Mesodermal cell (in vitro differentiated cells): ENCODE results near the gene ADCY5.

Experiments
- H3K27ac ChIP-seq: 2 replicates; pipeline ENCODE4 v1.7.0; 2013; ENCODE audit warnings: mild to moderate bottlenecking, low read depth, low read length, moderate library complexity; ENCODE audit not compliant: severe bottlenecking
- H3K36me3 ChIP-seq: 2 replicates; pipeline ENCODE4 v1.7.1; 2013; ENCODE audit warnings: mild to moderate bottlenecking, low read length, moderate library complexity; ENCODE audit not compliant: control insufficient read depth, insufficient read depth
- H3K4me1 ChIP-seq: one replicate; pipeline ENCODE4 v1.7.1; 2013; ENCODE audit warnings: mild to moderate bottlenecking, low read length; ENCODE audit not compliant: insufficient read depth, control insufficient read depth, poor library complexity, severe bottlenecking
- H3K4me3 ChIP-seq: 2 replicates; pipeline ENCODE4 v1.7.0; 2013; ENCODE audit warnings: low read length, control low read depth, mild to moderate bottlenecking; ENCODE audit not compliant: insufficient read depth, poor library complexity, severe bottlenecking; ENCODE audit errors: extremely low read depth
- H3K9me3 ChIP-seq: 2 replicates; pipeline ENCODE4 v1.7.1; 2013; ENCODE audit warnings: mild to moderate bottlenecking, low read length, moderate library complexity; ENCODE audit not compliant: control insufficient read depth
- WGBS, 2 experiments: methylation state at CpG; one replicate each; pipeline ENCODE4 v1.1.5; 2013; ENCODE audit warnings: missing lambda C conversion rate in 2 of 2; ENCODE audit not compliant: insufficient coverage in 2 of 2; 5-methylcytosine and 5-hydroxymethylcytosine counted together

Gene ADCY5

DNA sequence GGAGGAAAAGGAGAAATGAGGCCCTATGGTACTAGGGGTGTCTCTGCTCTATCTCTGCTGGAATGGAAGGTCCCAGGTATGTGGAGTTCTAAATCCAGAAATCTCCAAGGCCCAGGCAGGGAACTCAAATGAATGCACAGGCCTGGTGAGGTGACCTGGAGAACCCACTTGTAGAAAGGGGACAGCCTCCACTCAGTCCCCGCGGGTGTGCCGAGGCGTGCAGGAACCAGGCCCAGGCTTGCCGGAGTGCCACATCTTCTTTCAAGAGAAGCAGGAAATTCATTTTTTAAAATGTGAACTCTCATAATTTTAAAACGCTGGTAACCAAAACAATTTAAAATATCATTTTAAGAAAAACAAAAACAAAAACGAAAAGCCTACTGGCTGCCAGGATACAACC is 32.2 kb upstream of the ADCY5 start:
- no peak overlapping the region for H3K4me3 ChIP-seq
- no peaks in the 10 kb centered on the region for H3K36me3 ChIP-seq
- H3K9me3 ChIP-seq, result no peaks in the 10 kb centered on the region
- WGBS, 2 experiments, result 95 to 100% methylated on average over 4 to 7 of the region's 7 CpGs
- H3K4me1 ChIP-seq, result no peaks in the 10 kb centered on the region
- no peak overlapping the region for H3K27ac ChIP-seq

DNA sequence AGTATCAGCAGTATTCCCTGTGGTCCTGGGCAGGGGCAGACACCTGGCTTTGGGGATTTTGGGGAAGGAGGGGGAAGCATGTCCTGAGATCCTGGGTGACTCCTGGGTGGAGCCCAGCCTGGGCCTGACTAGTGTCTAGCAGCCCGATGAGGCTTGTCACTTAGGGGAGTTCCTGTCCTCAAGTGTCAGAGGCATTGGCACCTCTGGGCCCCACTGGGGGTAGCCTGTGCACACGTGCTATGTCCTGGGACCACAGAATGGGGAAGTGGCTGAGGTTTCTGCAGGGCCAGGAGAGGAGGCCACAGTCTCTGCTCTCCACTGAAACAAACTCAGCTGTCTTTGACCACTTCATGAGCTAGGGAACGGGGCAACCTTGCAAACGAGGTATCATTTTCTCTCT is 31.5 kb upstream of the ADCY5 start:
- Histone ChIP-seq H3K9me3 (no peaks in the 10 kb centered on the region), H3K4me1 (peaks cover under 1% of the 10 kb centered on the region), H3K27ac (no peak overlapping the region), H3K36me3 (no peaks in the 10 kb centered on the region), H3K4me3 (no peak overlapping the region)
- 84 to 94% methylated on average over 2 to 3 of the region's 4 CpGs for WGBS, 2 experiments

DNA sequence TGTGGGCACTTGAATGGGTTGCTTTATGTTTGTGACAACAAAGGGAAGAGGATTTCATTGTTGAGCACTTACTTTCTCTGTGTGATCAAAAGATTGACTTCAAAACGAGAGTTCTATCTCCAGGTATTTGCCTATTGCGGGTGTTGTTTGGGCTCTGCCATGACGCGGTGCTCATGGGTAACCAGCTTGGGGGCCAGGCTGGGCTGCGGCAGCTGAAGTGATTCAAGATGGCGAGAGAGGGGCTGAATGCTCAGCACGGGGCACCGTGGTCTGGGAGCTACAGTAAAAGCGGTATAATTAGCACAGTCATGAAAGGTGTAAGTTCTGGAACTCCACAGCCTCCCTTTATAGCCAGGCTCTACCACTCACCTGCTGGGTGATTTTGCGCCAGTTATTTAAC is 31.0 kb upstream of the ADCY5 start:
- Histone ChIP-seq H3K4me3 (no peak overlapping the region), H3K36me3 (no peaks in the 10 kb centered on the region), H3K9me3 (no peaks in the 10 kb centered on the region), H3K4me1 (peaks cover 5% of the 10 kb centered on the region), H3K27ac (no peak overlapping the region)
- 93 to 96% methylated on average over 7 to 9 of the region's 10 CpGs for WGBS, 2 experiments

DNA sequence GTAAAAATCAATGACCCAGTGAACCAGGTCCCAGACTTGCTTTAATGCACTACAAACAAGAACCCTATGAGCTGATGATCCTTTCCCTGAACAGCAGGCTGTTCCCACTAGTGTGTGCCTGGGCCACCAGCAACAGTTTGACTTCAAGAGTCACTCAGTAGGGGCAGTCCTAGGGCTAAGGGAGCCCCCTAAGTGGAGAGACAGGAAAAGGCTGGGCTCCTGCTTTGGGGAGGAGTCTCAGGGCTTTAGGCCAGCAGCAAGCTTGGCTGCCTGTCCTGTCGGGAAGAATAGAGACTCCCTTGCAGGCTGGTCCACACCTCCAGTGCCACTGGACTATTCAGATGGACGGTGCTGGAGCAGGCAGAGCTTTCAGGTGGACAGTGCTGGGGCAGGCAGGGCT is 29.4 kb upstream of the ADCY5 start:
- H3K9me3 ChIP-seq, result no peaks in the 10 kb centered on the region
- H3K36me3 ChIP-seq, result no peaks in the 10 kb centered on the region
- no peak overlapping the region for H3K27ac ChIP-seq
- no peak overlapping the region for H3K4me3 ChIP-seq
- WGBS, 2 experiments, result 38 to 50% methylated on average over 2 of the region's 2 CpGs
- peaks cover 5% of the 10 kb centered on the region for H3K4me1 ChIP-seq

DNA sequence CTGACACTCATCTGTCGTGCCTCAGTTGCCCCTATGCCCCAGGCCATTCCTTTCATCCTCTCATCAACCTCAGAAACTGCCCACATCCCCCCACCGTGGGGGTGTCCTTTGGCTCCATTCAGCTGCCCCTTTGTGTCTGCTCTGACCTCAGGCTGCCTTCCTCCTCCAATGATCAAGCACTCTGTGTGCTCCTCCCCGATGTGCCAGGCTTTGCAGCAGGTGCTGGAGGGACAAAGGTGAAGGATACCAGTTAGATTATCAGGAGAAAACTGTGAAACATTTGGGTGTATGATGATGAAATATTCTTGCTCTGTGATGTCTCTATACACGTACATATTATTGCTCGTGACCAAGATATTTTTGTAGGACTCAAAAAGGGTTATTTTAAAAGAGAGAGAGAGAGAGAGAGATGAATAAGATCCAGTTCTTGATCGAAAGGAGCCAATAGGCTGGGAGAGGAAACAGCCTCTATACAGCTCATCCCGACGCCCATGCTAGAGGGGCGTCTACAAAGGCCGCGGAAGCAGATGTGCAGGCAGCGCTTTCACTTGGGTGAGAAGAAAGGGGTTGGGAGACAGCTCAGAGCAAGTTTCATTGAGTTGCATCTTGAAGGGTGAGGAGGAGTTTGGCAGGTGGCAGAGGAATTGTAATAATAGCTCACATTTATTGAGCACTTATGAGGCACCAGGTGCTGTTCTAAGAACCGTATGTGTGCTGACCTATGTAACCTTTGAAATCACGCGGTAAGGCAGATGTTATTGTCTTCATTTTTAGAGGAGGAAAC is 28.3 kb upstream of the ADCY5 start:
- no peak overlapping the region for H3K27ac ChIP-seq
- WGBS, 2 experiments, result 83 to 91% methylated on average over 11 to 14 of the region's 15 CpGs
- no peaks in the 10 kb centered on the region for H3K36me3 ChIP-seq
- H3K4me3 ChIP-seq, result no peak overlapping the region
- H3K4me1 ChIP-seq, result peaks cover 5% of the 10 kb centered on the region
- no peaks in the 10 kb centered on the region for H3K9me3 ChIP-seq

DNA sequence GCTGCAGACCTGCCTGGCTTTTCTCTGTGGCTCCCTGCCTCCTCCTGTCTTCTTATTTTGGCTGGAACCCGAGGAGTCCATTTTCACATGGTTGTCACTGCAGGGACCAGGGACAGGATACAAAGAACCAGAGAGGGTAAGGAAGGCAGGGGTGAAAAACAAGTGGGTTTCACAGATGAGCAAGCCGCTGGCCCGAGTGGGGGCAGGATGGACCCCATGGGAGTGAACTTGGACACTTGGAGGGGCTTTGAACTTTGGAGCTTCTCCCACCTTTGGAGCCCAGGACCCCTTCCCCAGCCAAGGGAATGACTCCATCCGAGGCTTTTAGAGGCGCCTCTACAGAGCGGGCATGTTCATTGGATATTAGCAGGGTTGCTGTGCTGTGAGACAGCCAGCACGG is 26.9 kb upstream of the ADCY5 start:
- Histone ChIP-seq H3K27ac (no peak overlapping the region), H3K36me3 (no peaks in the 10 kb centered on the region), H3K4me1 (peaks cover 5% of the 10 kb centered on the region), H3K9me3 (no peaks in the 10 kb centered on the region), H3K4me3 (no peak overlapping the region)
- WGBS, 2 experiments, result 88 to 95% methylated on average over 2 of the region's 7 CpGs

DNA sequence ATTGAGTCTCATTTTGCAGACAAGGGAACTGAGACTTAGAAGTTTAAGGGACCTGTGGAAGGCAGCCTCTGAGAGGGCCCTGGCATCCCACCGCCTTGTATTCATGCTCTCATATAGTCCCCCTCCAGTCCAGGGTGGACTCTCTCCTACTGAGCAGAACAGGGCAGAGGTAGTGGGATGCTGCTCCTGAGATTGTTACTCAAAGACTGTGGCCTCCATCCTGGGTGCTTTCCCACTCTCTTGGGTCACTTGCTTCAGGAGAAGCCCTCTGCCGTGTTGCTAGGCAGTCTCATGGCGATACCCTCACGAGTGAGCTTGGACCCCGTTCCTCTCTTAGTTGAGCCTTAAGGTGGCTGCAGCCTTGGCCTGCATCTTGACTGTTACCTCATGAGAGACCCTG is 22.2 kb upstream of the ADCY5 start:
- Histone ChIP-seq H3K9me3 (no peaks in the 10 kb centered on the region), H3K4me1 (peaks cover 5% of the 10 kb centered on the region), H3K4me3 (no peak overlapping the region), H3K27ac (no peak overlapping the region), H3K36me3 (no peaks in the 10 kb centered on the region)
- 89 to 94% methylated on average over 5 of the region's 5 CpGs for WGBS, 2 experiments

DNA sequence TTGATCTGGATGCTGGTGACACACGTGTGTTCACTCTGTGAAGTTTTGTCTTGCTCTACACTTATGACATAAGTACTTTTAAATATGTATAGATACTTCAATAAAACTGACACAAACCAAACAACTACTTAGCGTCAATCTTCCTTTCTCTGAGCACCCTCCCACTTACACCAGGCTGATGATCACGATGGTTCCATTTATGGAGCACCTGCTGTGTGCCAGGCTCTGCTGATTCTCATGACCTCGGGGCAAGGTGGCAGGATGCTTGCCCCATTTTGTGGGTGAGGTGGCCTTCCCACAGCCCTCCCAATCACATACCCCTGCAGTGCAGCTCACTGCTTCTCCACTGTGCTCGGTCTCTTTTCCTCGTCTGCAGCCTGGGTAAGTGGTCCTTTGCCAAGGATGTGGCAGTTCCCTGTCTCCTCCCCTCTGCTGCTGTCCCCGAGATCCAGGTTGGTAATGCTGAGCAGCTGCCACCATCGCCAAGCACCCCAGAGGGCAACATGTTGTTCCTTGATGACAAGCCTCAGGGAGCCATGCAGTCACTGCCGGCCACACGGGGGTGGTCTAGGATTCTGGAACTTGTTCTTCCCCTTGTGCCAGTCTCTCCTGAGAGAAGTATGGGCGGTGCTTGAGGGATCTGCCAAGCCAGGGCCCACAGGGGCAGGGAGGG is 20.6 kb upstream of the ADCY5 start:
- H3K4me1 ChIP-seq, result no peaks in the 10 kb centered on the region
- no peaks in the 10 kb centered on the region for H3K9me3 ChIP-seq
- no peaks in the 10 kb centered on the region for H3K36me3 ChIP-seq
- no peak overlapping the region for H3K27ac ChIP-seq
- H3K4me3 ChIP-seq, result no peak overlapping the region
- 77 to 84% methylated on average over 6 to 10 of the region's 11 CpGs for WGBS, 2 experiments

DNA sequence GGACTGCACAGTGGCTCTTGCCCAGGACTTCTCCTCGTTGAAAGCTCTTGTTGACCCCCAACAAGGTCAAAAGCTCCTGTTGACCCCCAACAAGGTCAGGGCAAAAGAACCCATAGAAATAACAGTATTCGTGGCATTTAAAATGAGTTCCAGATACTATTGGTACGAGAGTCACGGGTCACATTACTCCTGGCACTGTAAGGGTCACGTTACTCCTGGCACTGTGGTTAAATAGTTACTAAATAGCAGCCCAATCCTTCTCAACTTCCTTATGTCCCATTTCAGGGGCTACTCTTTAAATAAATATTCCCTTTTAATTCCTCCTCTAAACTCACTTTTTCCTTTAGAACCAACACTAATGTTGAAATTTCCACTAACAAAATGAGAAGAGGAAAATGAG is 18.2 kb upstream of the ADCY5 start:
- no peaks in the 10 kb centered on the region for H3K9me3 ChIP-seq
- H3K4me1 ChIP-seq, result no peaks in the 10 kb centered on the region
- no peak overlapping the region for H3K27ac ChIP-seq
- no peak overlapping the region for H3K4me3 ChIP-seq
- no peaks in the 10 kb centered on the region for H3K36me3 ChIP-seq
- 90 to 92% methylated on average over 5 of the region's 5 CpGs for WGBS, 2 experiments

DNA sequence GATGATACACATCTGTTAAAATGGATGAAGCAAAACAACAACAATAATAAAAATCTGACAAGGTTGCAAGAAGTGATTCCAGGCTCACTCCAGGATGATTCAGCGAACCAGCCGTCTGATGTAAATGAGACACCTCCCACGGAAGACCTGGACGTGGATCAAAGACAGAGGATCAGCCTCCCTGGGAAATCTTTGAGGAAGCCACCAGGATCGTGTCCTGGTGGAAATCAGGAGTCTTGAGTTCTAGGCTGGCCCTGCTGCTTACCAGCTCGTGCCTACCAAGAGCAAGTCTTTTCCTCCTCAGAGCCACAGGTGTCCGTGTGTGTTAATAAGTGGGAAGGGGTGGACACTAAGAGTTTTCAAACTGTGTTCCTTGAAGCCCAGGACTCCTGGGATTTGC is 15.3 kb upstream of the ADCY5 start:
- WGBS, 2 experiments, result 77 to 83% methylated on average over 5 to 6 of the region's 7 CpGs
- Histone ChIP-seq H3K9me3 (no peaks in the 10 kb centered on the region), H3K27ac (no peak overlapping the region), H3K4me1 (no peaks in the 10 kb centered on the region), H3K4me3 (no peak overlapping the region), H3K36me3 (no peaks in the 10 kb centered on the region)

DNA sequence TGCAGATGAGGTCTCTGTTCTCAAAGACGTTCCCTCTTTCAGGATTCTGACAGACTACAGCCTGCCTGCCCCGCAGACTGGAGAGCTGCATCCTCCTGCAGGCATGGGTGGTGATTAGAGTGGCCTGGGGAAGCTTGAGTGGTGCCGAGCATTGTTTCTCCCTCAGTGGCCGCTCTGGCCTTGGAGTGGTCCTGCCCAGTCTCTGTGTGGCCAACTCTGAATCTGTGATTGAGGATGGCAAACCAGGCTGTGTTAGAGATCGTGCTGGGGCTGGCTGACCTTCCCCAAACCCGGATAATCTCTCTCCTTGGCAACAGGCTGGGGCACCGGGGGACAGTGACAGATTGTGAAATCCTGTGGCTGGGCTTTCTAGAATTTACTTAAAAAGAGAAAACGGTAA is 11.0 kb upstream of the ADCY5 start:
- Histone ChIP-seq H3K36me3 (no peaks in the 10 kb centered on the region), H3K9me3 (no peaks in the 10 kb centered on the region), H3K4me3 (no peak overlapping the region), H3K4me1 (no peaks in the 10 kb centered on the region), H3K27ac (no peak overlapping the region)
- WGBS, 2 experiments, result 50 to 59% methylated on average over 7 of the region's 8 CpGs
